HepG2 (cell line): Measurements from ENCODE around the gene PRH2. TPM values are rescaled to one million over a fixed set of nuclear protein-coding genes. Genes with fewer than 3 reads are reported as not detected.

ENCODE experiments used
- AFF4 ChIP-seq: sonication (generic); formaldehyde crosslinking; IDR thresholded peaks from 2 replicates; pipeline ENCODE4 v1.4.0; 2020; ENCODE audit warnings: missing genetic modification reagents
- AKNA ChIP-seq: sonication (generic); formaldehyde crosslinking; IDR thresholded peaks from 2 replicates; pipeline ENCODE4 v1.4.0; 2020; ENCODE audit warnings: missing genetic modification reagents, borderline replicate concordance
- CREBL2 ChIP-seq: sonication (generic); formaldehyde crosslinking; IDR thresholded peaks from 2 replicates; pipeline ENCODE4 v1.8.1; 2023; ENCODE audit warnings: missing genetic modification reagents, mild to moderate bottlenecking, borderline replicate concordance
- ELF3 ChIP-seq: IDR thresholded peaks from 2 replicates; pipeline ENCODE4 v1.6.1; 2016; ENCODE audit warnings: missing genetic modification reagents, missing compliant biosample characterization
- KLF16 ChIP-seq, 2 experiments: sonication (generic) in 1 of 2; formaldehyde crosslinking in 1 of 2; IDR thresholded peaks; 2 replicates each; pipeline versions ENCODE4 v1.6.1 to v1.8.0; 2016 to 2023; ENCODE audit warnings: missing genetic modification reagents in 2 of 2, missing compliant biosample characterization in 1 of 2
- LCORL ChIP-seq, 2 experiments: fragments of 450-650 bp in 1 of 2; sonication (generic) in 1 of 2; formaldehyde crosslinking in 1 of 2; IDR thresholded peaks; 2 replicates each; pipeline versions ENCODE4 v1.5.0 to v1.6.1; 2017 to 2020; ENCODE audit warnings: antibody characterized with exemption in 1 of 2, missing genetic modification reagents in 1 of 2
- PLSCR1 ChIP-seq: sonication (generic); formaldehyde crosslinking; IDR thresholded peaks from 2 replicates; pipeline ENCODE4 v1.5.0; 2020; ENCODE audit warnings: missing genetic modification reagents, mild to moderate bottlenecking, borderline replicate concordance
- TCF7 ChIP-seq: sonication (generic); IDR thresholded peaks from 2 replicates; pipeline ENCODE4 v1.6.1; 2016; ENCODE audit warnings: antibody characterized with exemption, low read depth
- TOE1 ChIP-seq: sonication (generic); formaldehyde crosslinking; IDR thresholded peaks from 2 replicates; pipeline ENCODE4 v1.4.0; 2020; ENCODE audit warnings: mild to moderate bottlenecking, missing genetic modification reagents
- ZNF12 ChIP-seq: sonication (generic); formaldehyde crosslinking; IDR thresholded peaks from 2 replicates; pipeline ENCODE4 v1.5.0; 2020; ENCODE audit warnings: missing genetic modification reagents
- ZNF121 ChIP-seq: sonication (generic); formaldehyde crosslinking; IDR thresholded peaks from 2 replicates; pipeline ENCODE4 v1.5.0; 2020; ENCODE audit warnings: mild to moderate bottlenecking, missing genetic modification reagents
- ZNF18 ChIP-seq: sonication (generic); formaldehyde crosslinking; IDR thresholded peaks from 2 replicates; pipeline ENCODE4 v1.8.0; 2022; ENCODE audit warnings: mild to moderate bottlenecking, missing genetic modification reagents; ENCODE audit not compliant: insufficient replicate concordance
- ZNF34 ChIP-seq: sonication (generic); formaldehyde crosslinking; IDR thresholded peaks from 2 replicates; pipeline ENCODE4 v1.4.0; 2020; ENCODE audit warnings: mild to moderate bottlenecking, missing genetic modification reagents, borderline replicate concordance
- ZNF543 ChIP-seq: sonication (generic); formaldehyde crosslinking; IDR thresholded peaks from 2 replicates; pipeline ENCODE4 v1.4.0; 2020; ENCODE audit warnings: mild to moderate bottlenecking, missing genetic modification reagents
- ZNF546 ChIP-seq: sonication (generic); formaldehyde crosslinking; conservative IDR thresholded peaks from 2 replicates; pipeline ENCODE4 v1.8.1; 2023; ENCODE audit warnings: mild to moderate bottlenecking, missing genetic modification reagents
- ZNF761 ChIP-seq: sonication (generic); formaldehyde crosslinking; conservative IDR thresholded peaks from 2 replicates; pipeline ENCODE4 v1.4.0; 2020; ENCODE audit warnings: mild to moderate bottlenecking, missing genetic modification reagents
- ZSCAN21 ChIP-seq: sonication (generic); formaldehyde crosslinking; IDR thresholded peaks from 2 replicates; pipeline ENCODE4 v1.8.0; 2022; ENCODE audit warnings: mild to moderate bottlenecking, missing genetic modification reagents, moderate library complexity, borderline replicate concordance
- ZSCAN29 ChIP-seq: sonication (generic); formaldehyde crosslinking; conservative IDR thresholded peaks from 2 replicates; pipeline ENCODE4 v1.4.0; 2020; ENCODE audit warnings: mild to moderate bottlenecking, missing genetic modification reagents
- polyA plus RNA-seq, 8 experiments: library from polyadenylated mRNA; depleted of rRNA in 3 of 8; stranded (reverse) in 7 of 8; unstranded in 1 of 8; fragments of >200 nt; fragmentation: Illumina TruSeq in 4 of 8; extraction: Trizol in 4 of 8; gene quantifications; 2 replicates each; pipeline versions ENCODE4 v1.2.1 to v1.2.3, GENCODE V29; 2011 to 2016; ENCODE audit warnings: low read depth in 4 of 8, missing spikeins in 1 of 8, mixed read lengths in 1 of 8; ENCODE audit not compliant: insufficient read depth in 1 of 8
- total RNA-seq, 5 experiments: library from RNA; depleted of rRNA; stranded (reverse); fragments of >200 nt; fragmentation: Illumina TruSeq; extraction: Trizol; gene quantifications; 2 replicates each; pipeline ENCODE4 v1.2.3, GENCODE V29; 2016; ENCODE audit warnings: low read depth in 1 of 5

The PRH2 gene
- total and polyA plus RNA-seq, 2 of the 13 experiments (the other 11 are each of a cell fraction or from before 2014, with no cell fraction given) = 0.24 to 0.48 TPM

GRCh38 chr12:10891937-10892336 is 37.1 kb upstream of the PRH2 start (continued):
- TF ChIP-seq LCORL (IDR thresholded peaks at IDR 0.05) (peak; percentile 82), LCORL (CRISPR knock-in tag; IDR thresholded peaks at IDR 0.05) (peak; percentile 90), ZNF546 (CRISPR knock-in tag) (no peak), AKNA (CRISPR knock-in tag) (no peak), ZNF12 (CRISPR knock-in tag) (peak; percentile 83; the same call in 1 of the 2 replicates), ZNF18 (CRISPR knock-in tag) (peak; percentile 48), ELF3 (peak; percentile 96), ZSCAN21 (no peak), ZNF121 (CRISPR knock-in tag) (peak; percentile 40; the same call in 1 of the 2 replicates), ZNF543 (CRISPR knock-in tag) (0 out of 2 replicates have a peak, but pooled peaks have one; percentile 66), ZSCAN29 (0 out of 2 replicates have a peak, but pooled peaks have one; percentile 31), PLSCR1 (no peak), KLF16 (CRISPR knock-in tag; IDR thresholded peaks at IDR 0.05) (peak in 1 of 2 experiments; percentile 93; a peak in 2 of 4 replicates), ZNF34 (CRISPR knock-in tag) (no peak), TCF7 (peak; percentile 80), TOE1 (CRISPR knock-in tag) (peak; percentile 96), ZNF761 (CRISPR knock-in tag) (no peak), CREBL2 (CRISPR knock-in tag) (no peak), AFF4 (CRISPR knock-in tag) (no peak)
